HG03280 (cell line): ENCODE measurements around the gene BAK1.
"Not testable (repeated sequence)": the region's sequence is repeated elsewhere in the genome, so short reads cannot be mapped to it uniquely, and the experiment has no call there.

Experiments used
- ATAC-seq: cut with Tn5 transposase; IDR thresholded peaks from one replicate; pipeline ENCODE4 v1.9.1; 2021; ENCODE audit warnings: mild to moderate bottlenecking, moderate library complexity; ENCODE audit not compliant: unreplicated experiment

BAK1 gene

DNA sequence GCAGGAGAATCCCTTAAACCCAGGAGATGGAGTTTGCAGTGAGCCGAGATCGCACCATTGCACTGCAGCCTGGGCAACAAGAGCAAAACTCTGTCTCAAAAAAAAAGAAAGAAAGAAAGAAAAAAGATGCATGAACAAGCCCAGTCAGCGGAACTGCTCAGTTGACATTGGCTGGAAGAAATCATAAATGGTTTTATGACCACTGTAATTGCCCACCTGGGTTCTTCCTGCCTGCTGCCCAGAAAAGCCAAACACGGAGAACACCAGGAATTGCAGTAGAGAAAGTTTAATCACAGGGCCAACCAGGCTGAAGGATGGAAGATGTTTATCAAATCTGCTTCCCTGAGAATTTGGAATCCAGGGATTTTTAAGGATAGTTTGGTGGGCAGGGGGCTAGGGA is 22.7 kb downstream of the BAK1 start:
- ATAC-seq, result no peak

DNA sequence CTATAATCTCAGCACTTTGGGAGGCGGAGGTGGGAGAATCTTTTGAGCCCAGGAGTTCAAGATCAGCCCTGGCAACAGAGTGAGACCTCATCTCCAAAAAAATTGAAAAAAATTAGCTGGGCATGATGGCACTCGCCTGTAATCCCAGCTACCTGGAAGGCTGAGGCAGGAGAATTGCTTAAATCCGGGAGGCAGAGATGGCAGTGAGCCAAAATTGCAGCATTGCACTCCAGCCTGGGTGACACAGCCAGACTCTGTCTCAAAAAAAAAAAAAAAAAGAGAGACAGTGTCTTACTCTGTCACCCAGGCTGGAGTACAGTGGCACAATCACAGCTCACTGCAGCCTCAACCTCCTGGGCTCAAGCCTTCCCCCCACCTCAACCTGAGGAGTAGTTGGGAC is 27.2 kb downstream of the BAK1 start:
- ATAC-seq, result not testable (repeated sequence)

DNA sequence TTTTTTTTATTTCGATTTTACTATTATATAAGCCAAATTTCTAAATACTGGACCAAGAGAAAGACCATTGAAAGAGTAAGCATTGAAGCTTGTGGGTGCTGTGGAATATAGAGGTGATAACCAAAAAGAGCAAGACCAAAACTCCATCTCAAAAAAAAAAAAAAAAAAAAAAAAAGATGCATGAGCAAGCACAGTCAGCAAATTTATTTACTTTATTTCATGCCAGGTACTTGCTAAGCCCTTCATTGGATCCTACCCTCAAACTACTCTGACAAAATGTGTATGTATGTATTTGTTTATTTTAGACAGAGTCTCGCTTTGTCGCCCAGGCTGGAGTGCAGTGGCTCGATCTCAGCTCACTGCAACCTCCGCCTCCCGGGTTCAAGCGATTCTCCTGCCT is 27.8 kb downstream of the BAK1 start:
- no peak for ATAC-seq

DNA sequence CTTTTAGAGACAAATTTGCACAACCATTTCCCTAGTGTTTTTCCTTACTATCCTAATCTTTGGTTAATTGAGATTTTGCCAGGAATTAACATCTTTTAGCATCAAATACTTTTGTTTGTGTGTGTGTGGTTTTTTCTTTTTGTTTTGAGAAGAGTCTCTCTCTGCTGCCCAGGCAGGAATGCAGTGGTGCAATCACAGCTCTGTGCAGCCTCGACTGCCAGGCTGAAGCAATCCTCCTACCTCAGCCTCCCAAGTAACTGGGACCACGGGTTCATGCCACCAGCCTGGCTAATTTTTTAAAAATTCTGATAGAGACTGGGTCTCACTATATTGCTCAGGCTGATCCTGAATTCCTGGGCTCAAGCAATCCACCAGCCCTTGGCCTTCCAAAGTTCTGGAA is 28.5 kb downstream of the BAK1 start:
- ATAC-seq, result no peak

DNA sequence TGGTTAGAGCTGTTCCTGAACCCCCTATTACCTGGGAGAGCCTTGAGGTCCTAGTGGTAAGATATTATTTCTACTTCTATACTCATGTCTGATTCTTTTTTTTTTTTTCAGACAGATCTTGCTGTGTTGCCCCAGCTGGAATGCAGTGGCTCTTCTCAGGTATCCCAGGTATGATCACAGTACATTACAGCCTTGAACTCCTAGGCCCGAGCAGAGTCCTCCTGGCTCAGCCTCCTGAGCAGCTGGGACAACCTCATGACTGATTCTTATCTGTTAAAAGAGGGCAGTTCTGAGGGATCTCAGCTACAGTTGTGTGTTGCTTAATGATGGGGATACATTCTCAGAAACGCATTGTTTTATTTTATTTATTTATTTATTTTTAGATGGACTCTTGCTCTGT is 30.2 kb downstream of the BAK1 start:
- ATAC-seq, result no peak

DNA sequence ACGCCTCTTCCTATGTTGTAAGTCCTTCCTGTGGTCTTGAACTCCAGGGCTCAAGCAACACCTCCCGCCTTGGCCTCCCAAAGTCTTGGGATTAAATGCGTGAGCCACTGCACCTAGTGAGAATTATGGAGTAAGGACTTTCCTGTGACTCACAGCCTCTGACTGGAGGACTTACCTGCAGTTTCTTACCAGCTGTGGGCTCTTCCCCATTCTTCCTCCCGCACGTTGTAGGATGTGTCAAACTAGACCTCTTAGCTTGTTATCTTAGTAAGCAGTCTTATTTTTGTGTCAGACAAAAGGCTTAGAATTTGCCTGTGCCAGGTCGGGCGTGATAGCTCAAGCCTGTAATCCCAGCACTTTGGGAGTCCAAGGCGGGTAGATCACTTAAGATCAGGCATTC is 30.9 kb downstream of the BAK1 start:
- ATAC-seq, result no peak

DNA sequence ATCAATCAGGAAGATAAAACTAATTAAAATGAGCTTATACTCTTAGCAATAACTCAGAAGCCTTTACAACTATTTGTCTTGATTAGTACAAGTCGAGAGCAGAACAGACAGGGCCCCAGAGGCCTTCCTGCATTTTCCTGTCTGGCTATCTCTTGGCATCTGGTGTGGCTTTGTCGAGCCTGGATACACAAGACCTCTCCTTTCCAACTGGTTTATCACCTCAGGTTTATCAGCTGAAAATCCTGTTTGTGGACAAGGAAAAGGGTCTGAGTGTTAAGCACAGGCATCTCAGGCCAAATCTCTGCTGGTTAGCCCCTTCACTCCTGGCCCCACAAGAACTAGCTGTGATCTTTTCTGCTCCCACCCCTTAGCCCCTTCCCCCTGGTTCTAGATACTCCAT is 32.6 kb downstream of the BAK1 start:
- ATAC-seq, result no peak

DNA sequence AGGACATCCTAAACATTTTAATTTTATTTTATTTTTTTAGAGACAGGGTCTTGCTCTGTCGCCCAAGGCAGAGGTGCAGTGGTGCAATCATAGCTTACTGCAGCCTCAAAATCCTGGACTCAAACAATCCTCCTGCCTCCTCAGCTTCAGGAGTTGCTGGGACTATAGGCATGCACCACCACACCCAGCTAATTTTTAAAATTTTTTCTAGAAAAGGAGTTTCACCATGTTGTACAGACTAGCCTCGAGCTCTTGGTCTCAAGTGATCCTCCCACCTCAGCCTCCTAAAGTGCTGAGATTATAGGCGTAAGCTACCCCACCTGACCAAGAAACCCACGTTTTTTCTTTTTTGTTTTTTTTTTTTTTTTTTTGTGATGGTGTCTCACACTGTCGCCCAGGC is 33.3 kb downstream of the BAK1 start:
- no peak for ATAC-seq

DNA sequence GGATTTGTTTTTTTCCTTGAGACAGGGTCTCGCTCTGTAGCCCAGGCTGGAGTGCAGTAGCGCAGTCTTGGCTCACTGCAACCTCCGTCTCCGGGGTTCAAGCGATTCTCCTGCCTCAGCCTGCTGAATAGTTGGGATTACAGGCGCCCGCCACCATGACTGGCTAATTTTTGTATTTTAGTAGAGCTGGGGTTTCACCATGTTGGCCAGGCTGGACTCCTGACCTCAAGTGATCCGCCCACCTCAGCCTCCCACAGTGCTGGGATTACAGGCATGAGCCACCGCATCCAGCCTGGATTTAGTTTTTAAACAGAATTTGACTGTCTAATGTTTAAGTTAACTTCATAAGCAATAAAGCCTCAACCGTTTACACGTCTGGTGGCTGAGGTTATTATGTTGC is 34.8 kb downstream of the BAK1 start:
- ATAC-seq, result not testable (repeated sequence)

DNA sequence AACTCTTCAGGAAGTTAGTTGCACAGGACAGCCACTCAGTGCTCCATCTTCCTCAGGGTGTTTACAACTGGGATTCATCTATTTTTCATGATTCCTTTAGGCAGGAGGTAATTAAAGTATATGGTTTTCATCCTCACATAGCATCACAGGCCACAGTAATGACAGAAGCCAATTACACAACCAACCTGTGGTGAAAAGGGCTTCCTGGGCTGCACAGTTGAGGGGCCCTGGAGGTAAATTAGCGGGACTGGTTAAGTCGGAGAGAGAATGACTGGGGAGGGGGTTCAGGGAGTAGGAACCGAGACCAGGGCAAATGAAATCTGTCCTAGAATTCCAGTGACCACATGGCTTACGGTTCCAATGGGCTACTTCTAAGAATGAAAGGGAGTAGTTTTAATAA is 37.0 kb downstream of the BAK1 start:
- ATAC-seq, result no peak

DNA sequence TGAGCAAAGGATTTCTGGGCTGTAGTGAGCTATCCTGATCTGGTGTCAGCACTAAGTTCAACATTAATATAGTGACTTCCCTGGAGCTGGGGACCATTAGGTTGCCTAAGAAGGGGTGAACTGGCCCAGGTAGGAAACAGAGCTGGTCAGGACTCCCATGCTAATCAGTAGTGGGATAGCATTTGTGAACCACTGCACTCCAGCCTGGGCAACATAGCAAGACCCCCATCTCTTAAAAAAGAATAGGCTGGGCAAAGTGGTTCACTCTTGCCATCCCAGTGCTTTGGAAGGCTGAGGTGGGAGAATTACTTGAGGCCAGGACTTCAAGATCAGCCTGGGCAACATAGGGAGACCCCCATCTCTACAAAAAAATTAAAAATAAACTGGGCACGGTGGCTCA is 39.3 kb downstream of the BAK1 start:
- ATAC-seq, result no peak

DNA sequence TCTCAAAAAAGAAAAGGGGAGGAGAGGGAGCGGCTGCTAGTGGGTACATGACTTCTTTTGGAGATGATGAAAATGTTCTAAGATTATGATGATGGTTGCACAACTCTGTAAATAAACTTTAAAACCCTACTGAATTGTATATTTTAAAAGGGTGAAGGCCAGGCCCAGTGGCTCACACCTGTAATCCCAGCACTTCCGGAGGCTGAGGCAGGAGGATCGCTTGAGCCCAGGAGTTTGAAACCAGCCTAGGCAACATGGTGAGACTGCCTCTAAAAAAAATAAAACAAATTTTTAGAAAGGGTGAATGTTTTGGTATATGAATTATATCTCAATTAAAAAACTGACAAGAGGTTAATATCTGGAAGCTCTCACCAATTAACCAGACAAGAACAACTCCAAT is 45.4 kb downstream of the BAK1 start:
- no peak for ATAC-seq

DNA sequence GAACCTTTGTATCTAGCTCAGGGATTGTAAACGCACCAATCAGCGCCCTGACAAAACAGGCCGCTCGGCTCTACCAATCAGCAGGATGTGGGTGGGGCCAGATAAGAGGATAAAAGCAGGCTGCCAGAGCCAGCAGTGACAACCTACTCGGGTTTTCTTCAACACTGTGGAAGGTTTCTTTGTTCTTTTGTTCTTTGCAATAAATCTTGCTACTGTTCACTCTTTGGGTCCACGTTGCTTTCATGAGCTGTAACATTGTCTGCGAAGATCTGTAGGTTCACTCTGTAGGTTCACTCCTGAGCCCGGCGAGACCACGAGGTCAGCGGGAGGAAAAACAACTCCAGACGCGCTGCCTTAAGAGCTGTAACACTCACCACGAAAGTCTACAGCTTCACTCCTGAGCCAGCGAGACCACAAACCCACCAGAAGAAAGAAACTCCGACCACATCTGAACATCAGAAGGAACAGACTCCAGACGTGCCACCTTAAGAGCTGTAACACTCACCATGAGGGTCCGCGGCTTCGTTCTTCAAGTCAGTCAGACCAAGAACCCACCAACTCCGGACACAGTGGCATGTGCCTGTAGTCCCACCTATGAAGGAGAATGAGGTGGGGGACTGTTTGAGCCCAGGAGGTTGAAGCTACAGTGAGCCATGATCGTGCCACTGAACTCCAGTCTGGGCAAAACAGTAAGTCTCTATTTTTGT is 46.8 kb downstream of the BAK1 start:
- not testable (repeated sequence) for ATAC-seq

DNA sequence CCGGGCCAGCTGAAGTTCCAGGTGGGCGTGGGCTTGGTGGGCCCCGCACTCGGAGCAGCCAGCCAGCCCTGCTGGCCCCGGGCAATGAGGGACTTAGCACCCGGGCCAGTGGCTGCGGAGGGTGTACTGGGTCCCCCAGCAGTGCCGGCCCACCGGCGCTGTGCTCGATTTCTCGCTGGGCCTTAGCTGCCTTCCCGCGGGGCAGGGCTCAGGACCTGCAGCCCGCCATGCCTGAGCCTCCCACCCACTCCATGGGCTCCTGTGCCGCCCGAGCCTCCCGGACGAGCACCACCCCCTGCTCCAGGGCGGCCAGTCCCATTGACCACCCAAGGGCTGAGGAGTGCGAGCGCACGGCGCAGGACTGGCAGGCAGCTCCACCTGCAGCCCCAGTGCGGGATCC is 47.6 kb downstream of the BAK1 start:
- ATAC-seq, result not testable (repeated sequence)

DNA sequence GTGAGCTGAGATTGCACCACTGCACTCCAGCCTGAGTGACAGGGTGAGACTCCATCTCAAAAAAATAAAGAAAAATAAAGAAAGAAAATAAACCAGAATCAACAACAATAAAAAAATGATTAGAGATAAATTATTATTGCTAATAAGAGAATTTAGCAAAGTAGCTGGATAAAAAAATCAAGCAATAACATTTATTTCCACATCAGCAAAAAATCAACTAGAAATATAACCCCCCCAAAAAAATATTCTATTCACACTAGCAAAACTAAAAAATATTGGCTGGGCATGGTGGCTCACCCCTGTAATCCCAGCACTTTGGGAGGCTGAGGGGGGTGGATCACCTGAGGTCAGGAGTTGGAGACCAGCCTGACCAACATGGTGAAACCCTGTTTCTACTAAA is 49.5 kb downstream of the BAK1 start:
- not testable (repeated sequence) for ATAC-seq
